ENCODE results near the gene RAB4B.
"Not testable (repeated sequence)": the region's sequence is repeated elsewhere in the genome, so short reads cannot be mapped to it uniquely, and the experiment has no call there.

RAB4B gene

DNA sequence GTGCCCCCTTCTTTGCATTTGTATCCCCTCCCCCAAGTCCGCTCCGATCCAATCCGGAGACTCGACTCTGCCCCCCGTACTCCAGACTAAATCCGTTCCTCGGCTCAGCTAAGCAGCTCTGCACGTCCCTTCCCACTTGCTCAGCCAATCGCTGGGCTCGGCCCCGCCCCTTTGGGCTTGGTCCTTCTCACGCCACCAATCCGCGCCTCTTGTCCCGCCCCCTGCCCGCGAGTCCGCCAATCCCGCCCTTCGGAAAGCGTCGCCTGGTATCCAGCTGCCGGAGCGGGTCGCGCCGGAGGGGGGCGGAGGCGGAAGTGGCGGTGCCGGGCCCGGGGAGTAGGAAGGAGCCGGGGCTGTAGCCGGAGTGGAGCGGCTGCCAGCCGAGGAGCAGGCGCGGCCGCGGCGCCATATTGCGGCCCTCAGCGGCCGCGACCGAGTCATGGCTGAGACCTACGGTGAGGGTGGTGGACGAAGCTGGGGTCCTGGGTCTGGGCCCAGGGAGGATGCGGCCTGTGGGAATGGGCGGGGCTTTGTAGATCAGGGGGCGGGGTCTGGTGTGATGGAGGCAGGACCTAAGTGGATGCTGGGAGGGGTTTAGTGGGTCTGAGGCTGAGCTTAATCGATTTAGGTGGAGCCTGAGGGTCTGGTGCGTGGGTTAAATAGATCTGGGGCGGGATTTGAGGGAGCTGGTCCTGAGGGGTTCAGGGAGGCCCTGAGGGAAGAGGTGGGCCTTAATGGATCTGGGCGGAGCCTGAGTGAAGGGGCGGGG lies at the start of gene RAB4B:
Gene RAB4B (plus strand): TSS at position 311 of the 769 bp plus-strand sequence. CDS start 129 bp downstream, at position 440.
- DNase-seq = peak; percentile 100

GRCh38 chr19:40730065-40730464 lies 48.0 kb upstream of the RAB4B start:
- DNase-seq = not testable (repeated sequence)

- not testable (repeated sequence) for DNase-seq
Observed at GRCh38 chr19:40732304-40732703, 45.7 kb upstream of the RAB4B start.

- no peak for DNase-seq
Observed at GRCh38 chr19:40733149-40733548, 44.9 kb upstream of the RAB4B start.

DNA sequence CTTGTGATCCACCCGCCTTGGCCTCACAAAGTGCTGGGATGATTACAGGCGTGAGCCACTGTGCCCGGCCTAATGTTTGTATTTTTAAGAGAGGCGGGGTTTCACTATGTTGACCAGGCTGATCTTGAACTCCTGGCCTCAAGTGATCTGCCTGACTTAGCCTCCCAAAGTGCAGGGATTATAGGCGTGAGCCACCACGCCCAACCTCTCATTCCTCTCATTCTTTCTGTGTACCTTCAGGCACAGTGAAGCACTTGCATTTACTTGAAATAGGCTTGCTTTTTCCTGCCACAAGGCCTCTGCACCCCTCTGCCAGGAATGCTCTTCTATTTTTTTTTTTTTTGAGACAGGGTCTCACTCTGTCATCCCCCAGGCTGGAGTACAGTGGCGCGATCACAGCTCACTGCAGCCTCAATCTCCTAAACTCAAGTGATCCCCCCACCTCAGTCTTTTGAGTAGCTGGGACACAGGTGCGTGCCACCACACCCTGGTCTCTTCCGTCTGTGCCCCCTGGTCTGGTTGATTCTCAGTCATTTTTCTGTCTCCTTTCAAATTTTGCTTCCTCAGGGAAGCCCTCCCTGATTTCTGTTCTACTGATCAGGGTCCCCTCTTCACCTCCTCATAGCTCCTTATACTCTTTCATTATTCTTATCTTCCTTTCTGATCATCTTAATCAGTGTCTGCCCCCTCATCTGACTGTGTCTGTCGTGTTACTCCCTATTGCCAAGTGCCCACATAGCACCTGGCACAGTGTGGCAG lies 42.9 kb upstream of the RAB4B start:
- DNase-seq = no peak

DNA sequence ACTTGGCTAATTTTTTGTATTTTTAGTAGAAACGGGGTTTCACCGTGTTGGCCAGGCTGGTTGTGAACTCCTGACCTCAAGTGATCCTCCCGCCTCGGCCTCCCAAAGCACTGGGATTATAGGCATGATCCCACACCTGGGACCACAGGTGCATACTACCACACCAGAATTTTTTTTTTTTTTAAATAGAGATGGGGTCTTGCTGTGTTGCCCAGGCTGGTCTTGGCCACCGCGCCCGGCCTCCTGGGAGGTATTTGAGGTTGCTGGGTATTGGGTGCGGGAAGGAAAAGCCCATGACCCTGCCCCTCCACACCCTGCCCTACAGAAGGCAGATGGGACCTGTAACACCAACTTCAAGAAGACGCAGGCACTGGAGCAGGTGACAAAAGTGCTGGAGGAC lies 41.4 kb upstream of the RAB4B start:
- no peak for DNase-seq

DNA sequence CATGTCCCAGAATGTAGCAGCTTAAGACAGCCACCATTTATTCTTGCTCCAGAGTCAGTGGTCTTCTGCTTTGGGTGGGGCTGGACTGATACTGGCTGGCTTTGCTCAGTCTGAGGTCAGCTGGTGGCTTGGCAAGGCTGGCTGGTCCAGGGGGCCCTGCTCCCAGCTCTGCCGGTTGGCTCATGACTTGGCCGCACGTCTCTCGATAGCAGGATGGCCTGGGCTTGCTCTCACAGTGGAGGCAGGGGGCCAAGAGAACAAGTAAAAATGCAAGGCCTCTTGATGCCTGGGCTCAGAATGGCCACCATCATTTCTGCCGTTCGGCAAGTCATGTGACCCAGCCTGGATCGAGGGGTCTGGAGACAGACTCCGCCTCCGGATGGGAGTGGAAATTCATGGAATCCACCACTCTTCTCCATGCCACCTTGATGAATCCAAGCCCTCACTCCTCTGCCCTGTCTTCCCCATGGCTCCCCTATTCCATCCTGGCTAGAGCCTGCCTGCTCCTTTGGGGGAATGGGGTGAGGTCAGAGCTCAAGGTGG lies 40.9 kb upstream of the RAB4B start:
- DNase-seq = no peak

- DNase-seq = no peak
Observed at GRCh38 chr19:40739030-40739839, 38.8 kb upstream of the RAB4B start.

DNA sequence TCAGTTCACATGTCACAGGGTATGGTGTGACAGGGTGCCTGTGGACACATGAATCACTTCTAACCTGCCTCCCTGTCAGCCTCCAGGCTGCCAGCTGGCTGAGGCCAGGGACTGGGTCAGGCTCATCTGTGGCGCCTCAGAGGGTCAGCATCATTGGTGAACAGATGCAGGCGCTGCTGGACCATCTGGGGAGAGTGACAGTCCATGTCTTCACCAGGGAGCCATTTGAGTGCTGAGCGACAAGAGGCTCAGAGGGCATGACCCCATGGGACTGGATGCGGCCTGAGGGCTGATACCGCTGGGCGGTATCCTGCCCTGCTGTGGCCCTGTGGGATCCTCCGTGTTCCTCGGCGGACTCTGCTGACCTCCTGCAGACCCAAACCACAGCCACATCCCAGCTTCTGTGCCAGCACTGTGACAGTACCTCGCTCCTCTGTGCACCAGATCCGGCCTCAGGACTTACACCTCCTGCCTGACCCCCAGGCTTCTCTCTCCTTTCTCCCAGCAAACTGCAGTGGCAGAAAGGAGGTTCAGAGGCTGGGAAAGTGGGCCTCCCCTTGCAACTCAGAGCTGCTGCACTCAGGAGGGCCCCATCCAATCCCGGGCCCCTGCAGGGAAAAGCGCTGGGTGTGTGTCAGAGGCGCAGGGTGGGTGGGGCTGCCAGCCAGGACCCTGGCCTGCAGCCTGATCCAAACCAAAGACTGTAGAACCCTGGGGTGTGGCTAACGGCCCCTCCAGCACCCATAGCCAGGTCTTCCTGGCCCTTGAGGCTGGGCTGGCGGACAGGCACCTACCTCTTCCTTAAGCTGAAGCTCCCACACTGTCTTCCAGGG lies 38.0 kb upstream of the RAB4B start:
- DNase-seq = no peak

DNA sequence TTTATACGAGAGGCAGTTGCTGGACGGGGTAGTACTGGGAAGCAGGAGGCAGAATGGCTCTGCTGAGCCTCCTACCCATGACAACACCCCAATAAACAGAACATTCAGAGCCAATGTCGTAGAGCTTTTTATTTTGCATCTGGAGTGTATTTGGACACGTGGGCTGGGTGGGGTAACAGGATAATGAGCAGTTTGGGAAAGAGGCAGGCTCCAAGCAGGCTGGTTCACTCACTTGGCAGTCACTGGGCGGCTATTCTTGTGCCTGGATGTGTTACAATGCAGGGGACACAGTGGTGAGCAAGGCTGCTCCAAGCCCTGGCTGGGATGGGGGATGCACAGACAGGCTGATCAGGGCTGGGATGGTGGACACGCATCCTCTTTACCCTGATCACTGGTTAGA lies 37.3 kb upstream of the RAB4B start:
- DNase-seq = no peak

DNA sequence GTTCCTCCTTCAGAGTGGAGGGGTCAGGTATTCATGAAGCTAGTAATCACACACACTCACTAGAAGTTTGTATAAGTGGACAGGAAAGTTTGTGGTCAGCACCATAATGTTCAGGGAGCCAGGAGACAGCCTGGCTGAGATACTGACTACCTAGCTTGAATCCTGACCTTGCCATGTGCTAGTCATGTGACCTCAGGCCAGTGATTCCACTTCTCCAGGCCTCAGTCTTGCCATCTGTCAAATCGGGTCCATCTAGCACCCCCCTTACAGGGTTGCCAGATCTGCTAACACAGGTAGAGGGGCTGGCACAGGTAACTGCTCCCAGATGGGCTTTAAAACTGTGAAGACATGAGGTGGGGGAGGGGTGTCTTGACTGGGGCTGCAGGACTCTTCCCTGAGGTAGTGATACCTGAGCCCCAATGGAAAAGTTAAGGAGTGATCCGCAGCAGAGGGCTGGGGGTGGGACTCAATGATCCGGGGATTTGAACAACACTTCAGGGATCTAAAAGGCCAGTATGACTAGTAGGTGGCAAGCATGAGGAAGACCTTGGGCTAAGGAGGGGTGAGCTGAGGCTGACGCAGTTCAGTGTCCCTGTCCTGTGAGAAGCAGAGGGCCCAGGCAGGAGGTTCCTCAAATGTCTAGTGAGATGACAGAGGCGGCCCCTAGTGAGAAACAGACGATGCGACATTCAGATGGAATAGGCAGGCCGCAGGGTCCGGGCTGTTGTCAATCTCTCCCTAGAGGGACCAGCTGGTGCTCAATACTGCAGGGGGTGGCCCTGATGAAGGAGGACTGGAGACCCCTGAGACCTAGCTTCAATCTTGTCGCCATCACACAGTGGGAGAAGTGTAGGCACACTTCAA lies 36.3 kb upstream of the RAB4B start:
- DNase-seq = no peak

- no peak for DNase-seq
Observed at GRCh38 chr19:40742477-40742876, 35.6 kb upstream of the RAB4B start.

- no peak for DNase-seq
Observed at GRCh38 chr19:40742886-40743285, 35.2 kb upstream of the RAB4B start.

GRCh38 chr19:40743926-40744325 lies 34.1 kb upstream of the RAB4B start:
- DNase-seq = no peak

DNA sequence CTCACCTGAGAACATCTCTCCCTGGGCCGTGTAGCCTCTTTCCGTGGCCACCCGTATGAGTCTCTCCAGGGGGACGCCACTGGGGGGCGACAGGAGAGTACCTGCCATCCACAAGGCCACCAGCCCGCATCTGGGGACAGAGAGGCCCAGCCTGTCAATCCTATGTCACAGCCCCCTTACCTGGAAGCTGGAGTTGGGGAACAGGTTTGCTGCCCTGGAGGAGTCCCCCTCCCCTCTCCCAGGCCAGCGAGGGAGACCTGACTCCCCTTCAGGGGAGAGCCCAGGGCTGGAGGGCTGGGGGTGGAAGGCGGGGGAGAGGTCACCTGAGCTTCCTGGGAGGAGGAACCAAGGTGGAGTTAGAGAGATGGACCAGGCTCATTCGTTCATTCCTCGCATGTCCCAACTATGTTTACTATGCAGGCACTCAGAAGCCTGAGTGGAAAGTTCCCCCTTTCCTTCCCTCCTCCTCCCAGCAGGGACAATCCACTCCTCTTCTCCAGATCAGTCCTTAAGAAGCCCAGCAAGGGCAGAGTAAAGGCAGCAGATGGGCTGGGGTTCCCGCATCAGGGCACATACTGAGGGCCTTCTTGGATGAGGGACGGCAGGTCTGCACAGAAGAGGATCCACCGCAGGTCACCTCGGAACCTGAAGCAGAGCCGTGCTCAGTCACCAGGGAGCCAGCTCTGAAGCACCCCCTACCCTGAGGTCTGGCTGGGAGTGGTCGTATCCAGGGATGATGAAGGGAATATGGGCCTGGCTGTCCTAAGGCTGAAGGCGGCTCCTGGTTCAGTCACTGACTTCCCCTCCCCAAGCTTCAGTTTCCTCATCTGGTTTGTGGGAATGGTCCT lies 33.3 kb upstream of the RAB4B start:
- peak; percentile 29 for DNase-seq

DNA sequence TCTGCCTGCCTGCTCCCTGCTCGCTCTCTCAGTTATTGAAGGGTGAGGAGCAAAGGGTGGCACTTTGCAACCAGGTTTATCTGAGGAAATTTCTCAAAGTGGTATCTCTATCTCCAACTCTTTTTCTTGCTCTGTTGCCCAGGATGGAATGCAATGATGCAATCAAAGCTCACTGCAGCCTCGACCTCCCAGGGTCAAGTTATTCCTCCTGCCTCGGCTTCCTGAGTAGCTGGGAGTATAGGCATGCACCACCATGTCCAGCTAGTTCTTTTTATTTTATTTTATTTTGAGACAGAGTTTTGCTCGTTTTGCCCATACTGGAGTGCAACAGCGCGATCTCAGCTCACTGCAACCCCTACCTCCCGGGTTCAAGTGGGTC lies 32.7 kb upstream of the RAB4B start:
- no peak for DNase-seq

- DNase-seq = no peak
Observed at GRCh38 chr19:40747536-40747935, 30.5 kb upstream of the RAB4B start.

DNA sequence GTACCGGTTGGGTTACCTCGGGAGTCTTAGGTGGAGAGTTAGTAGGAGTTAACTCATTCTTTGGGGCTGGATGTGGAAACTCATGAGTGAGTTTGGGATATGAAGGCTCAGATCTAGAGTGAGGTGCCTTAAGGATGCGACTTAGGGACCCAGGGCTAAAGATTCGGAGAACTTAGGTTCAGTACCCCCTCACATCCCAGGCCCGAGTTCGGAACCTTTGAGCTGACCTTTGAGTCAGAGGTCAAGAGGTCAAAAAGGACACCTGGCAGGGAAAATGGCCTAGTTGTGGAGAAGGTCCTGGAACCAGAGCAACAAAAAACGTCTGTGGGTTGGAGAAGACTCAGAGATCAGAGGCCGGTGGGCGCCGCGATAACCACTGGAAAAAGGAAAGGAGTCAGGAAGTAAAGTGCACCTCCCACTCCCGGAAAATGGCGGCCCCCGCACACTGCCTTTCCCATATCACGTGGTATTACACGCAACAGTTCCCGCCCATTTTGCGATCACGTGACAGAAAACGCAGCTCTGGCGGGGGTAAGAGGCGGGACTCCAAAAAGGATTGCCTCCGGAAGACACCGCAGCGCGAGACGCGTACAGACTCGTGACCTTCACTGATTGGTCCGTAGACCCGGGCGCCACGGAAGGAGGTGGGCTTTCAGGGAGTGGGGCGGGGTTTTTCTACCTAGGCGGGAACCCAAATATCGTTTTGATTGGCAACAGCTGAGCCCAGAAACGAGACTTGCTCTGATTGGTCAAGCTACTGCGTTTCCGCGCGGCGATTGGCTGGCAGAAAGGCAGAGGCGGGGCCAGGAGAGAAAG lies 27.8 kb upstream of the RAB4B start, which contains the start of gene ACTMAP:
Gene ACTMAP (minus strand): TSS at position 420 of the 816 bp plus-strand sequence. CDS start 674 bp downstream, outside the sequence.
- peak; percentile 99 for DNase-seq

GRCh38 chr19:40750874-40751537 lies 27.0 kb upstream of the RAB4B start, which contains the start of gene SNRPA:
Gene SNRPA, plus strand, starts transcription at chr19:40751203. Its CDS starts 206 bp downstream, at chr19:40751409.
- peak; percentile 97 for DNase-seq

Measured in activated naive CD4-positive, alpha-beta T cell treated with anti-CD3 and anti-CD28 coated beads, Interleukin-2, amount 50 U/mL, for 16 hours (primary cell).